GM19238 (cell line): ENCODE measurements around the gene IRAK3.

Experiments
- DNase-seq: peaks from one replicate; pipeline ENCODE4 v3.0.0; 2011; ENCODE audit warnings: low spot score; ENCODE audit not compliant: insufficient read length

Gene IRAK3

GRCh38 chr12:66258011-66258410 is 69.0 kb downstream of the IRAK3 start:
- no peak for DNase-seq

DNA sequence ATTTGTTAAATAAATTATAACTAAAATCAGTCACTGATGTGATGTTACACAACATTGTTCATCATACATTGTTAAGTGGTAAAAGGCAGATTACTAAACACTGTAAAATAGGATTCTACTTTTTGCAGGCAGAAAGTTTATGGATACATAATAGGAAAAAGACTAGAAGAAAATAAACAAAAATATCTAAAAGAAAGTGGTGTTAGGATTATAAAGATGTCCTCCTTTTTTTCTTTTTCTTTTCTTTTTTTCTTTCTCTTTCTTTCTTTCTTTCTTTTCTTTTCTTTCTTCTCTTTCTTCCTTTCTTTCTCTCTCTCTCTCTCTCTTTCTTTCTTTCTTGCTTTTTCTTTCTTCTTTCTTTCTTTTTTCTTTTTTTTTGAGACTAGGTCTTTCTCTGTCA is 73.7 kb downstream of the IRAK3 start:
- no peak for DNase-seq

- DNase-seq = no peak
Measured at GRCh38 chr12:66268562-66268961, 79.5 kb downstream of the IRAK3 start.

DNA sequence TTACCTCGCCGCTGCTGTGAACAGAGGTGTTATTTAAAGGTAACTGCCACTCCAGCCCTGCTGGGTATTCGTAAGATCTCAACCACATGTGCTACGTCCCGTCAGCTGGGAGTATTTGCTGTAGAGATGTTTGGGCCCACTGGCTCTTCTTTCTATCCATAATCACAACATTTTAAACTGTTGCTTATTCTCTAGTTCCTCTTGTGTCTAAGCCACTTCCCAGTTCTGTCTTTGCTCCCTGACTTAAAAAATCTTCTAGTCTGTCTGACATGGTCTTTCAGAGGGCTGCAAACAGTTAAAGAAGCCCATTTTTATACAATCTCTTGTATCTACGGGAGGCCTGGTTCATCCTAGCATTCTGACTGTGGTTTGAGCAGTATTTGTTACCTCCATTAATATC is 80.1 kb downstream of the IRAK3 start:
- DNase-seq = no peak

- DNase-seq = peak; percentile 5
Measured at GRCh38 chr12:66269757-66270383, 80.9 kb downstream of the IRAK3 start.

- DNase-seq = no peak
Measured at GRCh38 chr12:66270613-66271012, 81.6 kb downstream of the IRAK3 start.

GRCh38 chr12:66272650-66273049 is 83.6 kb downstream of the IRAK3 start:
- DNase-seq = no peak

- DNase-seq = no peak
Measured at GRCh38 chr12:66273147-66273546, 84.1 kb downstream of the IRAK3 start.

DNA sequence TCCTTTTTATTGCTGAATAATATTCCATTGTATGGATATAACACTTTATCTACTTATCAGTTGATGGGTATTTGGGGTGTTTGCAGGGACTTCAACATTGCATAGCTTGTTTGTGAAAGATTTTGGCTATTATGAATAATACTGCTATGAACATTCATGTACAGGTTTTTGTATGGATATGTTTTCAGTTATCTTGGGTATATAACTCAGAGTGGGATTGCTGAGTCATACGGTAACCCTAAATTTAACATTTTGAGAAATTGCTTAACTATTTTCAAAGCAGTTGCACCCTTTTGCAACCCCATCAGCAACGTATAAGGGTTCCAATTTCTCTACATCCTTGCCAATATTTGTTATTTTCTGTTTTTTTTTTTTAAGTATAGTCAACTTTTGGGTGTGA is 86.0 kb downstream of the IRAK3 start:
- DNase-seq = no peak

DNA sequence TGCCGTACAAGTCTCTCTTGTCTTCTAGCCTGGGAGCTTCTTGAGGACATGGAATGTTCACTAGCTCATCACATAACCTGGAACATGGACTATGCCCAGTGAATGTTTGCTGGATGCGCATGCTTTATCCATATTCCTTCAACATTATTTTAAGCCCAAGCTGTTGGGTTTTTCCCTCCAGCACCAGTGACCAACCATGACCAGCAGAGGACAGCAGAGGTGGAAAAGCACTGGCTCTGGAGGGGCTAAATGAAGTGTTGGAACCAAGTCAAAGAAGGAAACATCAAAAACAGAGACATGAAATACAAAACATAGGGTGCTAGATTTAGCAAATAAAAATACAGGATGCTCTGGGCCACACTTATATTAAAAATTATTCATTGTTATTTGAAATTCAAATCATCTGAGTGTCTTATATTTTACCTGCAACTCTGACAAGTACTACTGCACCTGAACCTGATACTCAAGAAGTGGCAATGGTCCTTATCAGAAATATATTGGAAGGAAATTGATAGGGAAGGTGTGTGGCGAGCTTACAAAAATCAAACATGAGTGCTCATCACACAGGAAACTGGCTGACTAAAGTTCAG is 90.2 kb downstream of the IRAK3 start:
- DNase-seq = no peak

DNA sequence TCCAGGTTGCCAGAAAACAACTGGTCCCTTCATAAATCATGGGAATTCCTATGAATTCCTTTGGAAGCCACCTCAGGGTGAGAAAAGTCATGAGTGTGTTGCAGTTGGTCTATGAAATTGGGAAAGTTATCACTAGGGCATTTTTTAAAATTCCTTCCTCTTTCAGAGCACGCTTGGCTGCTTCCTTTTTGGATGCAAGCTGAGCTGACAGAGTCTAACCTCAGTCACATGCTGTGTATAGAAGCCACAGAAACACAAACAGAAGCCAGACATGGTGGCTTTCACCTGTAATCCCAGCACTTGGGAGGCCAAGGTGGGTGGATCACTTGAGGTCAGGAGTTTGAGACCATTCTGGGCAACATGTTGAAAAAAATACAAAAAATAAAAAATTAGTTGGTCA is 91.5 kb downstream of the IRAK3 start:
- no peak for DNase-seq

- no peak for DNase-seq
Measured at GRCh38 chr12:66282244-66282643, 93.2 kb downstream of the IRAK3 start.

- no peak for DNase-seq
Measured at GRCh38 chr12:66287275-66287674, 98.3 kb downstream of the IRAK3 start.

DNA sequence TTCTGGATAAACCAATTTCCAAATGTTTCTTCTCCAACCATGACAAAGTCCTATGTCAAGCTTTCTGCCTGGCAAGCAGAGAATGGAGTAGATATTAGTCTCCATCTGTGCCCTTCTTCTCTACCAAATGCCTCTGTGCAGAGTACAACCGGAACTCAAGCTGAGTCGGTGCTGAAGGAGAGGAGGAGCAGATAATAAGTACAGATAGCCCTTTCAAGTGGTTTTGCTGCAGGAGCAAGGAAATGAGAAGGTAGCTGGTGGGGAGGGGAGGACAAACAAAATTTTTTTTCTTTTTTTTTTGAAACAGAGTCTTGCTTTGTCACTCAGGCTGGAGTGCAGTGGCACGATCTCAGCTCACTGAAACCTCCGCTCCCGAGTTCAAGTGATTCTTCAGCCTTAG is 99.1 kb downstream of the IRAK3 start:
- DNase-seq = no peak

DNA sequence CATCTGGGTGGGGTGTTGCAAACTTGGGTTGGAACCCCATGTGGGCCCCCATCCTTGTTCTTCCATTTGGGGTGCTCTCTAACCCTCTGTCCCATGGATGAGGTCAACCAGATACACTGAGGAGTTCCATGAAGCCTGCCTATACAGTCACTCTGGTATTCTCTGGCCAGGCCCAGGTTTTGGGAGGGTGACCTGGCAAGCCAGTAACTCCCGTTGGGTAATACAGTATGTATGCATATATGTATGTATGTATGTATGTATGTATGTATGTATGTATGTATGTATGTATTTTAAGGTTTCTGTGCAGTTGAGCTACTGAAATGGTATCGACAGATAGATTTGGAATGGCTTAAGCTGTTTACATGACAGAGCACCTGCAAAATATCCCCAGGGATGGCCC is 100.5 kb downstream of the IRAK3 start:
- DNase-seq = no peak

- no peak for DNase-seq
Measured at GRCh38 chr12:66290716-66291200, 101.7 kb downstream of the IRAK3 start.

GRCh38 chr12:66296176-66296683 is 107.2 kb downstream of the IRAK3 start:
- DNase-seq = no peak

DNA sequence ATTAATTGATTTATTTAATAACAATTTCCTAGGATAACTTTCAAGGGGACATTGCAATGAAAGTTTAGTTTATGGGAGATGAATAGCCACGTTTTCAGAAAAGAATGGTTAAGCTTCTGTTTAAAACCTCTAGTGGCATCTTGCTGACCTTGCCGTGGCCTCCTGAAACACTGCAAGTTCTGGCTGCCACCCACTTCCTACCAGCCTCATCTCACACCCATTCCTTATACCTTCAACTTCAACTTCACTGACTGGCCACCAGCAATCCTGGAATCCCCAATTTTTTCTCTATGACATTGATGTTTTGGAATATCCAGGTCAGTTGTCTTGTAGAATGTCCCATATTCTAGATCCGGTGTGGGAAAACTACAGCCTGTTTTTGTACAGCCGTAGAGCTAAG is 108.1 kb downstream of the IRAK3 start:
- DNase-seq = no peak

DNA sequence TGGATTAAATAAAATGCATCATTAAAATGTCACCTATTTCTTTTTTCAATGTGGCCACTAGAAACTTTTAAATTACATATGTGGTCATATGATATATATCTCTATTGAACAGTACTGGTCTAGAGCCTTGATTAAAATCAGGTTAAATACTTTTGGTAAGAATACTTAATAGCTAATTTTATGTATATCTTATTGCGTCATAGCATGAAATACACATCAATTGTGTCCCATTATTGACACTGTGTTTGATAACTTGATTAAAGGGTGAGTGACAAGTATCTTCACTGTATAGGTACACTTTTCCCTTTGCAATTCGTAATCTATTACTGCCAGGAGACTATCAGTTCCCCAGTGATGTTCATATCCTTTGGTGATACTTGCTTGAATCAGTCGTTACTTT is 108.9 kb downstream of the IRAK3 start:
- DNase-seq = no peak

DNA sequence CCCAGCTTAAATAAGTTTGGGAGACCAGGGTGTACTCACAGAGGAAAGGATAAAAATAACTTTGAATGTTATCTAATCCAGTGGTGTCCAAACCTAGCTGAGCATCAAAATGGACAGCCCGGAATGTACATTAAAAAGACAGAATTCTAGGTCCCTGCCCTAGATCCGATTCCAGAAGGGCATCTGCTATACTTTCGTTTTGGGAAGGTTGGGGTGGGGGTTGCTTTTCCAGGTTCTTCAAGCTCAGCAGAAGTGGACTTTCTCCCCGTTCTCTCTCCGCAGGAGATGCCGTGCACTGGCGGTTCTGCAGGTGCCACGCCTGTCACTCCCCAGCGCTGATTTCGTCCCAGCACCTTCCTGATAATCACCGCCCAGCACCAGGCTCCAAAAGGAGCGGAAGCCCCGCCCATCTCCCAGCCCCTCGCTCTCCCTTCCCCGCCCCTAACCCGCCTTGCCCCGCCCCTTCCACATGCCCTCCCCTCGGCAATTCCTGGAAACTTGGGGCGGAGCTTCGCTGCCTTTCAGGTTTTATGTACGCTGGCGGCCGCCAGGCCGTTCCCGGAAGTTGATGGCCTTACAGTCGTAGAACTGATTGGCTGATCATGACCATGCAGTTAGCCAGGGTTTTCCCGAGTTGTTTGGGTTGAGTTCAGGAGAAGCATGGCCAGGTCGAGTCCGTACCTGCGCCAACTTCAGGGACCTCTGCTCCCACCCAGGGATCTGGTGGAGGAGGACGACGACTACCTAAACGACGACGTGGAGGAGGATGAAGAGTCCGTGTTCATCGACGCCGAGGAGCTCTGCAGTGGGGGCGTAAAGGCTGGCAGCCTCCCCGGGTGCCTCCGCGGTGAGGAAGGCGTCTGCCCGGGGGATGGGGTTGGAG is 113.2 kb downstream of the IRAK3 start, which contains the start of gene HELB:
Gene HELB (plus strand): TSS at position 550 of the 883 bp plus-strand sequence. CDS start 111 bp downstream, at position 661.
- DNase-seq = peak; percentile 66

DNA sequence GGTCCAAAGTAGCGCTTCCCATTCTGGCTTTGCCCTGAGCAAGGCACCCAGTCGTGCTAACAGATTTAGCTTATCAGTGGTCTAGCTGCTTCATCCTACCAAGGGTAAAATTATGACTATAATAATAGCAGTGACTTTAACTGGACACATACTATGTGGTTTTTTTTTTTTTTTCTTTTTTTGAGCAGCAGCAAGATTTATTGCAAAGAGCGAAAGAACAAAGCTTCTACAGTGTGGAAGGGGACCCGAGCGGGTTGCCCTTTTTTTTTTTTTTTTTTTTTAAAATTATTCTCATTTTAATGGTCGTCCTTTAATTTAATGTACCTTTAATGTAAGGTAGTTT is 113.8 kb downstream of the IRAK3 start:
- DNase-seq = no peak

GRCh38 chr12:66303316-66303804 is 114.3 kb downstream of the IRAK3 start:
- peak; percentile 4 for DNase-seq
